NCI-H82 treated with DMSO at 0.1 percent for 48 hours (cell line): ENCODE data around the gene MAPKBP1.

Experiments used
- DNase-seq: peaks from one replicate; lab custom pipeline; 2025; ENCODE audit not compliant: unreplicated experiment; lab: John Stamatoyannopoulos, UW

The MAPKBP1 gene

DNA sequence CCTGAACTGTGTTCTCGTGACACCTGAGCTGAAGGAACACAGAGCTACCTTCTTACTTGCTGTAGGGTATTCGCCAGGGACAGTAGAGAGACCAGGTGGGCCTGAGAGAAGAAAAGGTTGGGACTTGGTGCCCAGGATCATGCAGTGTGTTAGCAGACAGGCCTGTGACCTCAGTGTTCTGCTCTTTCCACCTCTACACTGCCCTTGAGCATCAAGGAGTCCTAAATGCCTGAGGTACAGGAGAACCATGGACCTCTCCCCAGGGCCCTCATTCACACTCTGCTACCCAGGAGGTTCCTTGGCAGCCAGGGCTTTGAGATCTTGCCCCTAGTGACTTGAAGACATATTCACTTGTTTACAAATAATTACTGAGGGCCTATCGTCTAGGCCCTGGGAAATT, 31.4 kb downstream of the MAPKBP1 start:
- DNase-seq, result no peak

DNA sequence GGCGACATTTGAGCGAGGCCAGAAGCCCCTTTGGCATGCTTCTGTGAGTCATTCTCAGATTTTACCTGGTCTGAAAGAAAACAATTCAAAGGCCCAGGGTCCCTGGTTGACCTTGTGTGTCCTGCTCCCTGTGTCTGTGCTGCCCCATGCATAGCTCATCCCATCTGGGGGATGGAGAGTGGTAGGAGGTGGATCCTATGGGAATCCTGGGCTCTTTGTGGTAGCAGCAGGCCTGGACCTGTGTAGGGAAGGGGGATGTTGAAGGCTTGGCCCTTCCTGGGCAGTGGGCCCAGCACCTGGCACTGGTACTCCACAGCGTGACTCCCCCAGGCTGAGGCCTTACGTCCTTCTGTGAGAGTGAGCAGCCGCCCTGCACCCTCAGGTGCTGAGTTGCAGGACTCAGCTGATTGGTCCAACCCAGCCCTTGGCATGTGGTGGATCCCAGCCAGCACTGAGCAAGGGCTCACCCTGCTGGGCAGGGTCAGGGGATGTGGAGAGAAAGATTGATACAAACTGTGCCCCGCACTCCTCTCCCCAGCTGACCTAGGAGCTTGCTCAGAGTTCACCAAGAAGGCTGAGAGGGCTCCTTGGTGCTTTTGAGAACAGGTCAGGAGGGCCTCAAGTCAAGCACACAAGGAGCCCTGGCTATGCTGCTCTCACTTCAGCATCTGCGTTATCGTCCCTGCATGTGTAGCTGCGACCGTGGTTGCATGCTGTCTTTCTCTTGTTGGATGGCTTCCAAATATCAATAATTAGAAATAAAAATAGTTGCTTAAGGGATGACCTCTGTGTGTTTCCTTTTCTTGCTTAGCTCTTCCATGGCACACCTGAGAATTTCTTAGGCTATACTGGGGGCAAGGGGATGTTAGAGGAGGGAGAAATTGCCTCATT, 32.3 kb downstream of the MAPKBP1 start:
- DNase-seq, result no peak

DNA sequence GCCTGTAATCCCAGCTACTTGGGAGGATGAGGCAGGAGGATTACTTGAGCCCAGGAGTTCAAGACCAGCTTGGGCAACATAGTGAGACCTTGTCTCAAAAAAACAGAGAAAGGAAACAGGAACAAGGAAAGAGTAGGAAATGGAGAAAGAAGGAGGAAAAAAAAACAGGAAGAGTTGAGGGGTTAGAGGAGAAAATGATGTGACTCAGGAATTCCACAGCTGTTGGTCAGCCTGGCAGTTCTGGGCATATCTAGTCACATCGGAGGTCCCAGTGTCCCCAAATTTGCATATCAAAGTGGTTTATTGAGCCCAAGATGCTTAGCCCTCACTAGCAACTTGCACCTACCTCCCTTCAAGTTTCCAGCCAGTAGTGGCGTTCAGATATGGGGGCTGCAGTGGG, 34.8 kb downstream of the MAPKBP1 start:
- DNase-seq, result no peak

DNA sequence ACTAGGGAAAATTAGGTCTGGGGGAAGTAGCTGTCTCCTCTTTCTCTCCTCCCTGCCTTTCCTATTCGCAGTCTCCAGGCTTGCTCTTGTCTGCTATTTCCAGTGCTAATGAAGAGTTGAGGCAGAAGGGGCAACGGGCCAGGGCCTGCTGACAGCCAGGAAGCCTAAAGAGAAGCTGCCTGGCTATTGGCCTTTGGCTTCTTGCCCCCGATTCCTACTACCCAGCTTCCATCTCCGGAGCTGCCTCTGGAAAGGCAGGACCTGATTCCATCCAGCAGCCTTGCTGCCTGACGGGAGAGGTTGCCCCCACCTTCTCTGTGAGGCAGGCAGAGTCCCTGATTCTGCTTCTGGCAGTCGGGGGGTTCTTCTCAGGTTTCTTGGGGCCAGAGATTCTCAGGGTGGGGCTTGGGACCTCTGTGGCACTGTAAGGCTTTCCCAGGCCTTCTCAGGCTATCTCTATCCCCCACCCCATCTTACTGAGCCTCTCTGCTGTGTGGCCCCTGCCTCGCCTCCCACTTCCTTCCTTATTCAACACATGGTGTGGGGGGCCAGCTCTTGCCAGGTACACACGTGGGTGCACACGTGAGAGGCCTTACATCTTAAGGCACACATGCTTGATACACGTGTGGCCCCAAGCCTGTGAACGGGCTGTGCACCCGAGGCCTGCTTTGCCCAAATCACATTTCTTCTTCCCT, 35.4 kb downstream of the MAPKBP1 start:
- DNase-seq, result no peak

DNA sequence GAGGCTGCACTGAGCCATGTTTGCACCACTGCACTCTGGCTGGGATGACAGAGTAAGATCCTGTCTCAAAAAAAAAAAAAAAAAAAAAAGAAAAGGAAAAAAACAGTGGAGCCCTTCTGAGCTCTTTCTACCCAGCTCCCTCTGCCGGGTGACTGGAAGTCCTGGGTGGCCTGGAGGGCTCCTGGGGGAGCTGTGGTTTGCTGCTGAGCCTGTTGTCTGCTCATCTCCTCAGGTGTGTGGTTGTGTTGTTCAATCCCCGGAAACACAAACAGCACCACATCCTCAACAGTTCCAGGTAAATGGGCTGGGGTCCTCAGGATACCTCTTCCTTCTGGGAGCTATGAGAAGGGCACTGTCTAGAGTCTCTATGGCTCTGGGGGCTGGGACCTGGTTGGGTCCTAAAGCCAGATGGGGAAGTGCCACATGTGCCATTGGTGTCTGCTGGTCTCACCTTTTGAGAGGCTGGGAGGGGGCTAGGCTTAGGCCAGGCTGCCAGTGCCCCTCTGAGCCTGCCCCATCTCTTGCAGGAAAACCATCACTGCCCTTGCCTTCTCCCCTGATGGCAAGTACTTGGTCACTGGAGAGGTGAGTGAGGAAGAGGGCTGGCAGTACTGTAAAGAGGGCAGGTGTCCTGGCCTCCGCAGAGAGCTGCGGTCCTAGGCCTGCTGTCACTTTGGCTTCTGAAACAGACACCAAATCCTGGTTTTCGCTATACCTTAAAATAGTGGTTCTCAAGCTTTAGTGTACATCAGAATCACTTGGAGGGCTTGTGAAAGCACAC, 36.6 kb downstream of the MAPKBP1 start:
- no peak for DNase-seq

DNA sequence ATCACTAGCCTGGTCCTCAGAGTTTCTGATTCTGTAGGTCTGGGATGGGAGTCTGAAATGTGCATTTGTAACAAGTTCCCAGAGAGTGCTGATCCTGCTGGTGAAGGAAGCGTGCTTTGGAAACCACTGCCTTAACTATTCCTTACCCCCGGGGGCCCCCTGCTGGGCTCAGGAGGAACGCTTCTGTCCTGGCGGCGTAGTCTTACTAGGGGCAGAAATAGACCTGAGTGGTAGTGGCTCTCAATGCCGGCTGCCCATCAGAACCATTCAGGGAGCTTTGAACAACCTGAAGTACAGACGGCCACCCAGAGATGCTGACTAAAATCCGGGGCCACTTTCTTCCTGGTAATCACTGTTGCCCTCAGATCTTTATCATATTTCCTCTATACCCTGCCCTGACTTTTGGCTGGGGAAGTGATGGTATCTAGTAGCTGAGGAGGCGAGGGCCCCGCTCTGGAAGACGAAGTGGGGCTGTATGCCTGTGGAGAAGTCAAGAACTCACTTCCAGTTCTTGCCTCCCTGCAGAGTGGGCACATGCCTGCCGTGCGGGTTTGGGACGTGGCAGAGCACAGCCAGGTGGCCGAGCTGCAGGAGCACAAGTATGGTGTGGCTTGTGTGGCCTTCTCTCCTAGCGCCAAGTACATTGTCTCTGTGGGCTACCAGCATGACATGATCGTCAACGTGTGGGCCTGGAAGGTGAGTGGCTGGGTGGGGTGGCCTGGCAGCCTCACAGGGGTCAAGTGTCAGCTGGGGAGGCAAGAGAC, 37.3 kb downstream of the MAPKBP1 start:
- peak; percentile 67 for DNase-seq

DNA sequence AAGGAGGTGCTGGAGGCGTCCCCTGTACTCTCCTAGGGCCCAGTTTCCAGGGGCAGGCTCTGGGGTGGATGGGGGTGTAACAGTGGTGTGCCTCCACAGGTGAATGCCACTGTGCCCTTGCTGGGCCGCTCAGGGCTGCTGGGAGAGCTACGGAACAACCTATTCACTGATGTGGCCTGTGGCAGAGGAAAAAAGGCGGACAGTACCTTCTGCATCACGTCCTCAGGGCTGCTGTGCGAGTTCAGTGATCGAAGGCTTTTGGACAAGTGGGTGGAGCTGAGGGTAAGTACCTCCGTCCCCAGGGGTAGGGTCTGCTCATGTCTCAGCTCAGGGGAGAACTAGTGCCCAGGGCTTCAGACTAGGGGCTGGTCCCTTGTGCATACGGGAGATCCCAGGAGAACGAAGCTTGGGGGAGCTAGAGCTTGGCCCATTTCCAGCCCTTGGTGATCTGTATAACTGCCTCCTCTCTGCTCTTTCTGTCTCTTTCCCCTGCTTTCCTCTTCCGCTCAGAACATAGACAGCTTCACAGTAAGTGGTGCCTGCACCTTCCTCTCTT, 38.6 kb downstream of the MAPKBP1 start:
- no peak for DNase-seq

DNA sequence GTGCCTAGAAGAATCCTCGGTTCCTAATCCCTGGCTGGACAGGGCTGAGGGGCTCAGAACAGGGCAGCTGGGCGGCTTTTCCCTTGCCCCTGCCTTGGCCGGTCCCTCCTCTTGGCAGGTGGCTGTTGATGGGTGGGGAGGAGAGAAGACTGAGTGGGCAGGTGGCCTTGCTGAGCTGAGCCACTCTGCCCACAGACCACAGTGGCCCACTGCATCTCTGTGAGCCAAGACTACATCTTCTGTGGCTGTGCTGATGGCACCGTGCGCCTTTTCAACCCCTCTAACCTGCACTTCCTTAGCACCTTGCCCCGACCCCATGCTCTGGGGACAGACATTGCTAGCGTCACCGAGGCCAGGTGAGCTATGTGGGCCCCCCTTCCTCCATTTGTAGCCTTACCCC, 39.1 kb downstream of the MAPKBP1 start:
- no peak for DNase-seq

DNA sequence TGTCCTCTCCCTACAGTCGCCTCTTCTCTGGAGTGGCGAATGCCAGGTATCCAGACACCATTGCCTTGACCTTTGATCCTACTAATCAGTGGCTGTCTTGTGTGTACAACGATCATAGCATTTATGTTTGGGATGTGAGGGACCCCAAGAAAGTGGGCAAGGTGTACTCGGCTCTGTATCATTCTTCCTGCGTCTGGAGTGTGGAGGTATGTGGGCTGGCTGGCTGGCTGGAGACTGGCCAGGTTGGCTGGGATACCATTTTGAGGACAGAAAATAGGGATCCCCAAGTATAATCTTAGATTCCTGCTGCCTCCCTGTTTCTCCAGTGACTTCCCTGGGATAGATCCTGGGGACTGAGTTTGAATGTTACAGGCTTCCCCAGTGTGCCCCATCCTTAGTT, 40.2 kb downstream of the MAPKBP1 start:
- no peak for DNase-seq

DNA sequence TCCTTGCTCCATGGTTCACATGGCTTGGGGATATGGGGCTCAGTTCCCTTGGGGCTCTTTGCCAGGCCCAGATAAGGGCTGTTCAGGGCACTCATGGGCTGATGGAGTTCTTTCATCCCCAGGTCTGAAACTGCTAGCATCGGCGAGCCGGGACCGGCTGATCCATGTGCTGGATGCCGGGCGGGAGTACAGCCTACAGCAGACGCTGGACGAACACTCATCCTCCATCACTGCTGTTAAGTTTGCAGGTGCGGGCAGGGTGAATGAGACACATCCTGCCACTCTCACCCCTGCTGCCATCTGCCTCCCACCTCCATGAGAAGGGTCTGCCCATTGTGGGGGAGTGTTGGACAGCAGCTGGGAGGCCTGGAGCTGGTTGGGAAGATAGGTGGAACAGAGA, 42.5 kb downstream of the MAPKBP1 start:
- DNase-seq, result no peak

DNA sequence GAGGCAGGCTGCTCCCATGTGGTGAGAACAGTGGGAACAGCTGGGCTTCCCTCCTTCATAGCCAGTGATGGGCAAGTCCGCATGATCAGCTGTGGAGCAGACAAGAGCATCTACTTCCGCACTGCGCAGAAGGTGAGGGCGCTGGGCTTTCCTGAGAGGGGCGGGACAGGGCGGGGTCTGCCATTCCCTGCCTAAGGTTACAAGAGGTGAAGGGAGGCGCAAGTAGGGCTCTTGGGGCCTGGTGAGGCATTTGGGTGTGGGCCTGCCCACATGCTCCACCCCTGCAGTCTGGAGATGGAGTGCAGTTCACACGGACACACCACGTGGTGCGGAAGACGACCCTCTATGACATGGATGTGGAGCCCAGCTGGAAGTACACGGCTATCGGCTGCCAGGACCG, 43.0 kb downstream of the MAPKBP1 start:
- no peak for DNase-seq

DNA sequence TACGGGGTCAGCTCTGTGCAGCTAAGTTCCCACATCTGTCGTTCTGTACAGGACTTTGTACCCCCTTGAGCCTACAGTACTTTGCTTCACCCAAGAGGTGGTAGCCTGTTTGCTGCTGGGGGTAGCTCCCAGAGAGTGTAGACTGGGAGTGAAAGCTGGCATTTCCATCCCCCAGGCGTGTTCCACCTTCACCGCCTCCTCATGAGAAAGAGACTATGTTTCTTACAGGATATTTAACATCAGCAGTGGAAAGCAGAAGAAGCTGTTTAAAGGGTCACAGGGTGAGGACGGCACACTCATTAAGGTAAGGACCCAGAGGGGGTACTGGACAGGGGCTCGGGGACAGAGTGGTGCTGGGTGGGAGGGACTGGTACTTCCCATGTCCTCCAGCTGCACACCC, 43.5 kb downstream of the MAPKBP1 start:
- DNase-seq, result no peak

DNA sequence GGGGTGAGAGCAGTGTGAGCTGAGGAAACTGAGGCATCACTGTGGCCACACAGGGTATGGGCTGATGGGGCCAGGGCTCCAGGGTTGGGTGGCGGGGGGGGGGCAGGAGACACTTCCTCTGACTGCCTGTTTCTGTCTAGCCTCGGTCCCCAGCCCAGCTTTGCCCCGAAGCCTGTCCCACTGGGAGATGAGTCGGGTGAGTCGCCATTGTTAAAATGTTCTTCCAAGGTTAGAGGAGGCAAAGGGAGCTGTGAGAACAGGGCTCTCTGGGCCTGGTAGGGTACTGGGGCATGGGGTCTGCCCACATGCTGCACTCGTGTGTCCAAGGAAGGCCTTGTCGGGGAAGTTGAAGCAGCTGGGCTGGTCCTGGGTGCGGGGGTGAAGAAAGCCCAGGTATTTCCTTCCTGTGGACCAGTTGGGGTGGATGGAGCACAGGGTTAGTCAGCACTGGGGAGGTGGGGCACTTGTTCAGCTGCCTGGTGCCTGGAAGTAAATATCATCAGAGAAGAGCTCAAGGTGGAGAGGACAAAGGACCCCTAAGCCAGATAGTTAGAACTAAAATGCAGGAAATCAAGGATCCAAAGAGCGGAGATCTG, 45.3 kb downstream of the MAPKBP1 start:
- DNase-seq, result no peak

DNA sequence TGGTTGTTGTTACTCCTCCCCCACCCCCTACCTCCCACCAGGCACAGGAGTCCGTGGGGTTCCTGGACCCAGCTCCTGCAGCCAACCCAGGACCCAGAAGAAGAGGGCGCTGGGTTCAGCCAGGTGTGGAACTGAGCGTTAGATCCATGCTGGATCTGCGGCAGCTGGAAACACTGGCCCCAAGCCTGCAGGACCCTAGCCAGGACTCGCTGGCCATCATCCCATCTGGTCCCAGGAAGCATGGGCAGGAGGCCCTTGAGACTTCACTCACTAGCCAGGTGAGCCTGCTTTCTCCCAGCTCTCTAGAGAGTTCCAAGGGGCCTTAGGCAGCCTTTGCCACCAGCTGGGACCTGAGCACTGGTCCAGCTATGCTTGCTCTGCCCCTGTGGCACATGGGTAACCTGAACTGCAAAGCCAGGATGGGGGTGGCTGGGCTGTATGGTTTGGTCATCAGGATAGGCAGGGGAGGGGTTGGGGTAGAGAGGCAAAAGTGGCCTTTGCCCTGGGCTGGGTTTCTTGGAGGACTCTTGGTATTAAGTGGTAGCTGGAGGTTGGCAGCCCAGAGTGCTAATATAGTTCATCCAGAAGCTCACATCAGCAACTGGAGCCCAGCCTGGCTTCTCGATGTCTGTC, 46.6 kb downstream of the MAPKBP1 start:
- no peak for DNase-seq

DNA sequence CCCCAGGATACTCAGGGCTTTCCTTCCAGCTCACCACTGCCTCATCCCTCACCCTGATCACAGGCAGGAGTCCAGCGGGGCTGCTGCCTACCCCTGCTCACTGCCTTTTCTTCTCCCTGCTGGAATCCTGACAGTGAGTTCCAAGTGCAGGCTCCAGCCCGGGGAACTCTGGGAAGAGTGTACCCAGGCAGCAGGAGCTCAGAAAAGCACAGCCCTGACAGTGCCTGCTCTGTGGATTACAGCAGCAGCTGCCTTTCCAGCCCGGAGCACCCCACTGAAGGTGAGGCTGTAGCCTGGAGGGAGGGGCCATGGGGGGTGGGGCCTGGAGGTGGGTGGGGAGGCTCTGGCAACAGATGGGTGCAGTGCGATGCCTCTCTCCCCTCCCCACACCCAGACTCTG, 47.5 kb downstream of the MAPKBP1 start:
- no peak for DNase-seq

DNA sequence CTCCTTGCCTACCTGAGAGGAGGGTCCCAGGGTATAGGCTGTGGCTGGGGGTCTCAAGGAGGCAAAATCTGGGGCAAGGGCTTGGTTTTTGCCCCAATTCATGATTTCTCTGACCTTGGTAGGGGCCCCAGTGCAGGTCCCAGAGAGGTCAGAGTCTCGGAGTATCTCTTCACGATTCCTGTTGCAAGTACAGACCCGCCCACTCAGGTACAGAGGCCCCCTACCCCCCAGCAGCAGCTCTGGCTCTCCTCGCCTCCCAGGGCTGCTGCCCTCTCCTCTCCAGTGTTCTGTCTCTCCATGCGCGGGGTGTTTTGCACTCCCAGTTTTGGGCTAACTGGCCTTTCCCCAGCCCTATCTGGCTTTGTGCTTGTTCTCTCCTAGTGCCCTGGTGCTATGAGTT, 48.2 kb downstream of the MAPKBP1 start:
- DNase-seq, result no peak

DNA sequence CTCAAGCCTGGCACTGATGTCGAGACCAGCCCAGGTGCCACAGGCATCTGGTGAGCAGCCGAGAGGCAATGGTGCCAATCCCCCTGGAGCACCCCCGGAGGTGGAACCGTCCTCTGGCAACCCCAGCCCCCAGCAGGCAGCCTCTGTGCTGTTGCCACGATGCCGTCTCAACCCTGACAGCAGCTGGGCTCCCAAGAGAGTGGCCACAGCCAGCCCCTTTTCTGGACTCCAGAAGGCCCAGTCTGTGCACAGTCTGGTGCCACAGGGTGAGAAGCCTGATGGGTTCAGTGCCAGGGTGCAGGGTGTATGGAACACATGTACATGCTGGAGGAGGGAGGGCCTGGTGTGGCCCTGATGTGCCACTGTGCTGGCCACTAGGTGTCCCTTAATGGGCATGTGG, 48.7 kb downstream of the MAPKBP1 start:
- DNase-seq, result no peak

DNA sequence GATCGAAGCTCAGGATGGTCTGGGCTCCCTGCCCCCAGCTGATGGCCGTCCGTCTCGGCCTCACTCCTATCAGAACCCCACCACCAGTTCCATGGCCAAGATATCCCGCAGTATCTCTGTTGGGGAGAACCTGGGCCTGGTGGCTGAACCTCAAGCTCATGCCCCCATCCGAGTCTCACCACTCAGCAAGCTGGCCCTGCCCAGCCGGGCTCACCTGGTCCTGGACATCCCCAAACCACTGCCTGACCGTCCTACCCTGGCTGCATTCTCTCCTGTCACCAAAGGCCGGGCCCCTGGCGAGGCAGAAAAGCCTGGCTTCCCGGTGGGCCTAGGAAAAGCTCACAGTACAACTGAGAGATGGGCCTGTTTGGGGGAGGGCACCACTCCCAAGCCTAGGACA, 49.2 kb downstream of the MAPKBP1 start:
- DNase-seq, result no peak

DNA sequence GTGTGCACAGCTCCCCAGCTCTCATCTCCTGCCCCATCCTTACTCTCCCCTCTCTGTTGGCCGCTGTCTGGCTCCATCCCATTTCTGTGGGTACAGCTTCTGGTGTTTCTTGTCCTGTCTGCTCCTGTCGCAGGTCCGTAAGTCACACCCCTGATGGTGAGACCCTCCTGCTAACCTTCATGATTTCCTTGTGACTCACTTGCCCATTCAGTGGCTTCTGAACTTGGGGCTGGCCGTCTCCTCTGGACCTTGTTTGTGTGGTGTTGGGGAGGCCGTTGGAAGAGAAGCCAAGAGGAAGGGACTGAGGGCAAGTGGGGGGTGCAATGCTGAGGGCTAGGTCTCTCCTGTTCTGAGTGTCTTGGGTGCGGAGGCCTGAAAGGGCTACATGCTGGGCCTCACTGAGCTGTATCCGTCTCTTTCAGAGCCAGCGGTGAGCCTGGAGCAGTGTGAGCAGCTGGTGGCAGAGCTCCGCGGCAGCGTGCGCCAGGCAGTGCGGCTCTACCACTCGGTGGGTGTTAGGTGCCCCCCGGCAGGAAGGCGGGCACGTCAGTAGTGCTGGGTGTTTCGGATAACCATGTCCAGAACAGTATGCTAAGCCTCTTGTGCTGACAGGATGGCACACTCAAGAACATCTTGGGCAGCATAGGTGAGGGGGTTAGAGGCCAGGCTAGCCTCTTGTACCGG, 49.9 kb downstream of the MAPKBP1 start:
- DNase-seq, result no peak
